Esophagus squamous epithelium (tissue), 5 donors: ENCODE measurements around the gene BEST2. TPM values are rescaled to one million over a fixed set of nuclear protein-coding genes. Genes with fewer than 3 reads are reported as not detected.

Source experiments
- DNase-seq: peaks from one replicate; lab custom pipeline; 2025; lab: John Stamatoyannopoulos, UW
- H3K27ac ChIP-seq, 4 donors: fragments of 200-600 bp; sonication (generic); one replicate each; pipeline ENCODE4 v1.5.1; 2016 to 2019; ENCODE audit warnings: mild to moderate bottlenecking in 1 of 4
- H3K27me3 ChIP-seq, 4 donors: fragments of 200-600 bp; sonication (generic); 1 replicate in 3 of 4; 2 replicates in 1 of 4; pipeline versions ENCODE4 v1.5.1 to v1.6.0; 2017 to 2021; ENCODE audit warnings: antibody characterized with exemption in 1 of 4
- H3K36me3 ChIP-seq, 3 donors: fragments of 200-600 bp; sonication (generic); one replicate each; pipeline ENCODE4 v1.5.1; 2016 to 2019
- H3K4me1 ChIP-seq, 3 donors: fragments of 200-600 bp; sonication (generic); one replicate each; pipeline ENCODE4 v1.5.1; 2017 to 2019
- H3K4me3 ChIP-seq, 4 donors: fragments of 200-600 bp; sonication (generic); 1 replicate in 3 of 4; 2 replicates in 1 of 4; pipeline ENCODE4 v1.5.1; 2016 to 2019; ENCODE audit warnings: mild to moderate bottlenecking in 2 of 4, moderate library complexity in 1 of 4
- H3K9me3 ChIP-seq, 3 donors: fragments of 200-600 bp; sonication (generic); one replicate each; pipeline ENCODE4 v1.5.1; 2016 to 2019
- CTCF ChIP-seq, 6 experiments: fragments of 450-650 bp in 4 of 6; fragments of 200-600 bp in 2 of 6; sonication (generic) in 2 of 6; IDR thresholded peaks; one replicate each; pipeline ENCODE4 v1.5.1; 2016 to 2019; ENCODE audit warnings: antibody characterized with exemption in 6 of 6, mild to moderate bottlenecking in 4 of 6, moderate library complexity in 4 of 6
- POLR2A ChIP-seq, 4 donors: fragments of 450-650 bp; IDR thresholded peaks; one replicate each; pipeline ENCODE4 v1.6.1; 2017; ENCODE audit warnings: antibody characterized with exemption in 4 of 4, mild to moderate bottlenecking in 4 of 4, moderate library complexity in 3 of 4
- WGBS, 2 donors: methylation state at CpG; one replicate each; pipeline ENCODE4 v1.1.5; 2018; 5-methylcytosine and 5-hydroxymethylcytosine counted together
- intact Hi-C: fragments of 100-400 bp; cut with DNase I; formaldehyde crosslinking; loops from one replicate; pipeline ENCODE4 v1.15.0; 2022
- total RNA-seq, 4 donors: library from RNA; depleted of rRNA; stranded (reverse); fragments of >200 nt; gene quantifications; one replicate each; pipeline ENCODE4 v1.1.0, GENCODE V29; 2016
- donor health status: DM: yes; HTN: yes; CAD: no.

BEST2 gene
- total RNA-seq, 4 donors from 2014 or later, result 0.27 to 1.3 TPM; not detected in 2

- Histone ChIP-seq H3K27ac (peak overlapping the region; percentile 65 to 90 (median 86)), H3K27me3 (no peaks in the 10 kb centered on the region), H3K36me3 (peaks cover 0 to 39% (median 0%) of the 10 kb centered on the region in 3 donors), H3K4me3 (peak overlapping the region; percentile 76 to 91 (median 82)), H3K4me1 (peaks cover 23 to 46% (median 36%) of the 10 kb centered on the region in 3 donors), H3K9me3 (no peaks in the 10 kb centered on the region)
- TF ChIP-seq CTCF (IDR thresholded peaks at IDR 0.05) (no peak), POLR2A (IDR thresholded peaks at IDR 0.05) (no peak)
- 4% methylated on average over 12 of the region's 38 CpGs; no CpG with 5 or more reads in 1 of the 2 donors for WGBS, 2 donors
- intact Hi-C loops, result loop anchor here (5.0 to 10.0 kb wide), 2 partner anchors 34 to 86 kb away; no protein-coding TSS in a partner anchor
- no peak for DNase-seq
These were observed 49.4 kb downstream of the BEST2 start for GRCh38 chr19:12800923-12801465.

GRCh38 chr19:12801466-12802266 lies 50.1 kb downstream of the BEST2 start, which contains the start of the genes PRDX2 and THSD8:
Gene PRDX2 (minus strand): TSS chr19:12801800. CDS start chr19:12801261, 539 bp downstream.
Gene THSD8 (plus strand): TSS chr19:12802069. CDS start chr19:12802072, 3 bp downstream.
- intact Hi-C loops, result loop anchor here (5.0 to 10.0 kb wide), 2 partner anchors 34 to 87 kb away; no protein-coding TSS in a partner anchor
- TF ChIP-seq POLR2A (IDR thresholded peaks at IDR 0.05), result peak in 2 of 4 donors; percentile 77 to 90
- peak in 2 of 6 experiments; percentile 12 to 22 for TF ChIP-seq CTCF (IDR thresholded peaks at IDR 0.05)
- Histone ChIP-seq H3K27me3 (no peaks in the 10 kb centered on the region), H3K9me3 (no peaks in the 10 kb centered on the region), H3K36me3 (peaks cover 0 to 38% (median 0%) of the 10 kb centered on the region in 3 donors), H3K4me1 (peaks cover 20 to 45% (median 33%) of the 10 kb centered on the region in 3 donors), H3K4me3 (peak within 1 kb of the TSS; percentile 76 to 91 (median 82)), H3K27ac (peak within 1 kb of the TSS; percentile 65 to 90 (median 86))
- no peak for DNase-seq
- 0% methylated on average over 2 to 24 of the region's 78 CpGs for WGBS, 2 donors

- DNase-seq, result no peak
- Histone ChIP-seq H3K36me3 (peaks cover 0 to 29% (median 0%) of the 10 kb centered on the region in 3 donors), H3K27me3 (no peaks in the 10 kb centered on the region), H3K4me3 (peak overlapping the region; percentile 76 to 91 (median 82)), H3K4me1 (peaks cover 28 to 50% (median 40%) of the 10 kb centered on the region in 3 donors), H3K9me3 (no peaks in the 10 kb centered on the region), H3K27ac (peak overlapping the region; percentile 65 to 90 (median 86))
- intact Hi-C loops, result loop anchor here (5.0 to 10.0 kb wide), 2 partner anchors 35 to 88 kb away; no protein-coding TSS in a partner anchor
- TF ChIP-seq CTCF (IDR thresholded peaks at IDR 0.05) (no peak), POLR2A (IDR thresholded peaks at IDR 0.05) (no peak)
- WGBS, 2 donors, result 42 to 50% methylated on average over 17 of the region's 22 CpGs
These were observed 50.9 kb downstream of the BEST2 start for GRCh38 chr19:12802267-12803106.

GRCh38 chr19:12804051-12804450 lies 52.5 kb downstream of the BEST2 start:
- no peak overlapping the region for H3K27ac ChIP-seq
- TF ChIP-seq POLR2A (IDR thresholded peaks at IDR 0.05) (no peak), CTCF (IDR thresholded peaks at IDR 0.05) (no peak)
- 89 to 92% methylated on average over 16 to 24 of the region's 26 CpGs for WGBS, 2 donors
- intact Hi-C loops, result loop anchor here (5.0 to 10.0 kb wide), 2 partner anchors 37 to 89 kb away; no protein-coding TSS in a partner anchor
- no peaks in the 10 kb centered on the region for H3K9me3 ChIP-seq
- H3K36me3 ChIP-seq, result peaks cover 0 to 14% (median 0%) of the 10 kb centered on the region in 3 donors
- no peaks in the 10 kb centered on the region for H3K27me3 ChIP-seq
- no peak overlapping the region for H3K4me3 ChIP-seq
- DNase-seq, result no peak
- H3K4me1 ChIP-seq, result peaks cover 28 to 50% (median 40%) of the 10 kb centered on the region in 3 donors
